ENCODE results near the gene LHFPL2. TPM values are rescaled to one million over a fixed set of nuclear protein-coding genes. Genes with fewer than 3 reads are reported as not detected.
"Not testable (repeated sequence)": the region's sequence is repeated elsewhere in the genome, so short reads cannot be mapped to it uniquely, and the experiment has no call there.

The LHFPL2 gene
- total RNA-seq, 1 donor from 2014 or later = 47.6 TPM

DNA sequence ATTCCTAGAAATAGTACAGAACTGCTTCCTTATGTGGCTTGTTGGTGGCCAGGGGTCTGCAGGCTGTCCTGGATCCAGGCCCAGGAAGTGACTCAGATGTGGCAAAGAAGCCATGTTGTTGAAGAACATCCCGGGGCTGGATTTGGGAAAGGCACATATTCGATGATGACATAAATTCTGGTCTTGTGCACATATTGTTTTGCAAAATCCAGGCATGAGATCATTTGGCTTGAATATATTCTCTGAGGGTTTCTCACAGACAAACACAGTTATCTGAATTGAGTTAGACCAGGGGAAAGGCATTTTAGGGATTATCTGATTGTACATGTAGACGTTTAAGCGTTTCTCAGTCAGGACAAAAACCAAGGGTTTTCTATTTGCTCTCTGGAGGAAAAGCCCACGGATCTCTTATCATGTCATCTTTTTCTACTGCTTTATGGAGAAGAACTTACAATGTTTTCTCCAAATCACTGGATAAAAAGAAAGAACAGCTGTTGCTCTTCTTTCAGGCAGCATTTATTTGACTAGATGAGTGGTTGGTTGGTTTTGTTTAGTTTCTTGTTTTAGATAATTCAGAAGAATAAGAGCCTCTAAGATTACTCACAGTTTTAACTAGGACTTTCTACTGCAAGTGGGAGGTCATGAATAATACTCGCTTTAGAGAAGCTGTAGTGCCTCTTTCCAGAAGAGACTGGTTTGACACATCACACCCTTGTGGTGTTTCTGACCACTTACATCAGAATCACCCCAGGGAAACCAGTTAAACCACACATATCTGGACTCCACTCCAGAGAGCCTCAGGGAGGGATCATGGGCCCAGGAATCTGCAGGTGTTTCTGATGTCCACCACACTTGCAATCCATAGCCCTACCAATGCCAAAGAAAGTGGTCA lies 29.5 kb upstream of the LHFPL2 start:
- H3K4me3 Mint-ChIP-seq (ENCODE audit: unreplicated experiment) = no peak overlapping the region
- no peak overlapping the region for H3K27ac Mint-ChIP-seq (ENCODE audit: unreplicated experiment)
- peaks cover under 1% of the 10 kb centered on the region for H3K27me3 Mint-ChIP-seq (ENCODE audit: unreplicated experiment)
- H3K9me3 Mint-ChIP-seq (ENCODE audit: unreplicated experiment) = no peaks in the 10 kb centered on the region
- no peak for TF ChIP-seq CTCF (IDR thresholded peaks at IDR 0.05; ENCODE audit: unreplicated experiment)
- no peaks in the 10 kb centered on the region for H3K4me1 Mint-ChIP-seq (ENCODE audit: unreplicated experiment)
- DNase-seq (ENCODE audit: low spot score) = no peak
- no peaks in the 10 kb centered on the region for H3K36me3 Mint-ChIP-seq (ENCODE audit: low read depth, unreplicated experiment)

- Mint-ChIP-seq H3K27ac (ENCODE audit: unreplicated experiment) (no peak overlapping the region), H3K4me1 (ENCODE audit: unreplicated experiment) (no peaks in the 10 kb centered on the region), H3K9me3 (ENCODE audit: unreplicated experiment) (no peaks in the 10 kb centered on the region), H3K36me3 (ENCODE audit: low read depth, unreplicated experiment) (no peaks in the 10 kb centered on the region), H3K27me3 (ENCODE audit: unreplicated experiment) (no peaks in the 10 kb centered on the region), H3K4me3 (ENCODE audit: unreplicated experiment) (no peak overlapping the region)
- no peak for DNase-seq (ENCODE audit: low spot score)
- no peak for TF ChIP-seq CTCF (IDR thresholded peaks at IDR 0.05; ENCODE audit: unreplicated experiment)
Measured at GRCh38 chr5:78675956-78676730, 27.6 kb upstream of the LHFPL2 start.

DNA sequence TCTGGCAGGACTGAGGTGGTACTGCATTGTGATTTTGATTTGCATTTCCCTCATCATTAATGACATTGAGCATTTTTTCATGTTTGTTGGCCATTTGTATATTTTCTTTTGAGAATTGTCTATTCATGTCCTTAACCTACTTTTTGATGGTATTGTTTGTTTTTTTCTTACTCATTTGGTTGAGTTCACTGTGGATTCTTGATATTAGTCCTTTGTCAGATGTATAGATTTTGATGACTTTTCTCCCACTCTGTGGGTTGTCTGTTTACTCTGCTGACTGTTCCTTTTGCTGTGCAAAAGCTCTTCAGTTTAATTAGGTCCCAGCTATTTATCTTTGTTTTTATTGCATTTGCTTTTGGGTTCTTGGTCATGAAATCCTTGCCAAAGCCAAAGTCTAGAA lies 25.3 kb upstream of the LHFPL2 start:
- not testable (repeated sequence) for H3K4me3 Mint-ChIP-seq (ENCODE audit: unreplicated experiment); H3K4me1 Mint-ChIP-seq (ENCODE audit: unreplicated experiment); H3K27ac Mint-ChIP-seq (ENCODE audit: unreplicated experiment); H3K36me3 Mint-ChIP-seq (ENCODE audit: low read depth, unreplicated experiment); H3K9me3 Mint-ChIP-seq (ENCODE audit: unreplicated experiment); DNase-seq (ENCODE audit: low spot score); H3K27me3 Mint-ChIP-seq (ENCODE audit: unreplicated experiment)

- Mint-ChIP-seq H3K9me3 (ENCODE audit: unreplicated experiment) (no peaks in the 10 kb centered on the region), H3K4me3 (ENCODE audit: unreplicated experiment) (no peak overlapping the region), H3K36me3 (ENCODE audit: low read depth, unreplicated experiment) (no peaks in the 10 kb centered on the region), H3K27me3 (ENCODE audit: unreplicated experiment) (no peaks in the 10 kb centered on the region), H3K4me1 (ENCODE audit: unreplicated experiment) (no peaks in the 10 kb centered on the region), H3K27ac (ENCODE audit: unreplicated experiment) (no peak overlapping the region)
- DNase-seq (ENCODE audit: low spot score) = no peak
- no peak for TF ChIP-seq CTCF (IDR thresholded peaks at IDR 0.05; ENCODE audit: unreplicated experiment)
Measured at GRCh38 chr5:78672154-78672553, 23.6 kb upstream of the LHFPL2 start.

DNA sequence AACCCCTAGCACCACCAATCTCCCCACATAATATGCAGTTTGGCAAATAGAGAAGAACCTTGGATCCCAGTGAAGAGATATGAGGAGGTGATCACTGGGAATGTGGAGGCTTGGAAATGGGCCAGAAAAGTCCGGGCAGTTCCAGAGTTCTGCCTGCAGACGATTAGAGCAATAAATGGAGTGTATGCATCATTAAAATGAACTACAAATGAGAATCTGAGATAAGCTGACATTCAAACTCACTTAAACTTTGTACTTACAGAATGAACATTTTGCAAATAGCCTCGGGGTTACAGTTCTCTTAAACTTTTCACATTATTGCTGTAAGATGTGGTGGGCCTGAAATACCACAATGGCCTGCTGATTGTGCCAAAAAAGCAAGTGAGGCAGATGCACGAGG lies 23.0 kb upstream of the LHFPL2 start:
- H3K4me1 Mint-ChIP-seq (ENCODE audit: unreplicated experiment) = no peaks in the 10 kb centered on the region
- no peak overlapping the region for H3K27ac Mint-ChIP-seq (ENCODE audit: unreplicated experiment)
- no peak overlapping the region for H3K4me3 Mint-ChIP-seq (ENCODE audit: unreplicated experiment)
- H3K36me3 Mint-ChIP-seq (ENCODE audit: low read depth, unreplicated experiment) = no peaks in the 10 kb centered on the region
- no peaks in the 10 kb centered on the region for H3K9me3 Mint-ChIP-seq (ENCODE audit: unreplicated experiment)
- no peak for TF ChIP-seq CTCF (IDR thresholded peaks at IDR 0.05; ENCODE audit: unreplicated experiment)
- DNase-seq (ENCODE audit: low spot score) = no peak
- H3K27me3 Mint-ChIP-seq (ENCODE audit: unreplicated experiment) = no peaks in the 10 kb centered on the region
